Measurements from ENCODE around the gene PLEKHA6.

Gene PLEKHA6

GRCh38 chr1:204289280-204289679 is 70.4 kb downstream of the PLEKHA6 start:
- FAIRE-seq (no peak), DNase-seq (ENCODE audit: extremely low spot score, insufficient read length, low read depth) (no peak)

GRCh38 chr1:204288021-204288588 is 71.6 kb downstream of the PLEKHA6 start:
- DNase-seq (ENCODE audit: extremely low spot score, insufficient read length, low read depth), result no peak
- no peak for FAIRE-seq

- FAIRE-seq (no peak), DNase-seq (ENCODE audit: extremely low spot score, insufficient read length, low read depth) (no peak)
Measured at GRCh38 chr1:204287466-204287891, 72.2 kb downstream of the PLEKHA6 start.

GRCh38 chr1:204286831-204287421 is 72.8 kb downstream of the PLEKHA6 start:
- DNase-seq (ENCODE audit: extremely low spot score, insufficient read length, low read depth) (no peak), FAIRE-seq (no peak)

- FAIRE-seq (no peak), DNase-seq (ENCODE audit: extremely low spot score, insufficient read length, low read depth) (no peak)
Measured at GRCh38 chr1:204286315-204286714, 73.4 kb downstream of the PLEKHA6 start.

GRCh38 chr1:204285436-204286305 is 74.1 kb downstream of the PLEKHA6 start:
- no peak for DNase-seq (ENCODE audit: extremely low spot score, insufficient read length, low read depth)
- no peak for FAIRE-seq

GRCh38 chr1:204284929-204285328 is 74.8 kb downstream of the PLEKHA6 start:
- DNase-seq (ENCODE audit: extremely low spot score, insufficient read length, low read depth) (no peak), FAIRE-seq (no peak)

GRCh38 chr1:204283711-204284651 is 75.7 kb downstream of the PLEKHA6 start:
- FAIRE-seq (no peak), DNase-seq (ENCODE audit: extremely low spot score, insufficient read length, low read depth) (no peak)

GRCh38 chr1:204282761-204283221 is 76.9 kb downstream of the PLEKHA6 start:
- no peak for DNase-seq (ENCODE audit: extremely low spot score, insufficient read length, low read depth)
- no peak for FAIRE-seq

- no peak for FAIRE-seq
Measured at GRCh38 chr1:204280099-204280961, 79.4 kb downstream of the PLEKHA6 start.

GRCh38 chr1:204278958-204279357 is 80.8 kb downstream of the PLEKHA6 start:
- FAIRE-seq (no peak), DNase-seq (ENCODE audit: extremely low spot score, insufficient read length, low read depth) (no peak)

More at GRCh38 chr1:204280099-204280961, 79.4 kb downstream of the PLEKHA6 start:
- DNase-seq (ENCODE audit: extremely low spot score, insufficient read length, low read depth), result no peak

GRCh38 chr1:204278251-204278650 is 81.5 kb downstream of the PLEKHA6 start:
- no peak for DNase-seq (ENCODE audit: extremely low spot score, insufficient read length, low read depth)
- no peak for FAIRE-seq

- DNase-seq (ENCODE audit: extremely low spot score, insufficient read length, low read depth) (no peak), FAIRE-seq (no peak)
Measured at GRCh38 chr1:204277563-204278219, 82.0 kb downstream of the PLEKHA6 start.

GRCh38 chr1:204275695-204276370 is 83.9 kb downstream of the PLEKHA6 start:
- DNase-seq (ENCODE audit: extremely low spot score, insufficient read length, low read depth) (no peak), FAIRE-seq (no peak)

- DNase-seq (ENCODE audit: extremely low spot score, insufficient read length, low read depth) (no peak), FAIRE-seq (no peak)
Measured at GRCh38 chr1:204274446-204274845, 85.3 kb downstream of the PLEKHA6 start.

GRCh38 chr1:204272505-204272904 is 87.2 kb downstream of the PLEKHA6 start:
- DNase-seq (ENCODE audit: extremely low spot score, insufficient read length, low read depth), result no peak
- no peak for FAIRE-seq

- FAIRE-seq (no peak), DNase-seq (ENCODE audit: extremely low spot score, insufficient read length, low read depth) (no peak)
Measured at GRCh38 chr1:204271970-204272369, 87.8 kb downstream of the PLEKHA6 start.

GRCh38 chr1:204268101-204268500 is 91.6 kb downstream of the PLEKHA6 start:
- DNase-seq (ENCODE audit: extremely low spot score, insufficient read length, low read depth) (no peak), FAIRE-seq (no peak)

Data from GM18507 (cell line).